Activated effector memory CD4-positive, alpha-beta T cell treated with anti-CD3 and anti-CD28 coated beads, Interleukin-2, amount 50 U/mL, for 16 hours (primary cell): ENCODE measurements around the gene OR52A5.
"Not testable (repeated sequence)": the region's sequence is repeated elsewhere in the genome, so short reads cannot be mapped to it uniquely, and the experiment has no call there.

Source experiments
- DNase-seq: peaks from one replicate; pipeline ENCODE4 v3.0.0-alpha.2; 2020

OR52A5 gene

DNA sequence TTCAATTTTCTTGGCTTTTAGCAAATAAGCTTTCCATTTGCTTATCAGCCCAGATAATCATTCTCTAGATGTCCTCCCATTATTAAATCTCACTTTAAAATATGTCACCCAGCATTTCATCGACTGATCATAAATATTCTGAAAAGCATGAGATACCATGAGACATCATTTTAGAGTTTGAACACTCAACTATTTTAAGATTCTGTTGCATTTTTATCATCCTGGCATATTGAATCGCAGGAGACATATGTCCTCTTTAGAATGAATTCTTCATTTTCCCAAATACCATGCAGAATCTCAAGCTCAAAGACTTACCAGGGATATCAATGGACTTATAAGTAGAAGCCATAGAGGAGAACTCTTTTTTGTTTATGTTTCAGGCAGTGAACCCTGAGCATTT, at the start of gene OR52A5:
Gene OR52A5 (minus strand): TSS at position 361 of the 400 bp plus-strand sequence. CDS start 5,714 bp downstream, outside the sequence.
- DNase-seq = no peak

DNA sequence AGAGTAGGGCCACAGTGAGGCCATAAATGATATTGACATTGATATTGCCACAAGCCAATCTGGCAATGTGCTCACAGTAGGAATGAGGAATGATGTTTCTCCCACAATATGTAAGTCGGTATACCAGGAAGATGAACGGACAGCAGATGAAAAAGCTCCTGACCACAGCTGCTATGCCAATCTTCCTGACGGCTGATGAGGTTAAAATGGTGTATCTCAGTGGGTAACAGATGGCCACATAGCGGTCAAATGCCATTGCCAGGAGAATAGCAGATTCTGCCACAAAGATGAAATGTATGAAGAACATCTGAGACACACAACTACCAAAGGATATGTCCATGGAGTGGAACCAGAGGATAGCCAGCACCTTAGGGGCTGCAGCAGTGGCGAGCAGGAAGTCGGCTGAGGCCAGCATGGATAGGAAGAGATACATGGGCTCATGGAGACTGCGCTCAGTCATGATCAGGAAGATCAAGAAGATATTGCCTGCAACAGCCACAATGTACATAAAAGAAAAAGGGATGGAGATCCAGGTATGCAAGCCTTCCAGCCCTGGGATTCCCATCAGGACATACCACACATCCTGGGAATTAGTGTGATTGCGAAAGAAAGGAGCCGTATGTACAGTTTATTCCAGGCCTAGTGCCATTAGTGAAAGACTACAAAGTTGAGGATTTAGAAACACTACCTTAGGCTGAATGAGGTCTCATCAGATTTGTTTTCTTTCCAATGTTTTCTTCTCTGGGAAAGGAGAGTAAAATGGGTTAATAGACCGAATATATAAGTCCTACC, 40.1 kb upstream of the OR52A5 start:
- DNase-seq = no peak

DNA sequence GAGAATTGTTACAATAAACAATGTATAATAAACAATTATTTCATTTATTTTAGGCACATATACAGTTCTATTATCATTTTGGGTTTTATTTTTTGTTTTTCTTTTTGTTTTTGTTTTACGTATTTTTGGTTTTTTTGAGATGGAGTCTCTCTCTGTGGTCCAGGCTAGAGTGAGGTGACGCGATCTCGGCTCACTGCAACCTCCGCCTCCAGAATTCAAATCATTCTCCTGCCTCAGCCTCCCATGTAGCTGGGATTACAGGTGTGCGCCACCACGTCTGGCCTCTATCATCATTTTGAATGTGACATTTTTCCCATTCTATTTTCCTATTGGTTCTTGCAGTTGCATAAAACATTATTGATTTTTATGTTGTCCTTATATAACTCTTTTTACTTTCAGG, 36.8 kb upstream of the OR52A5 start:
- DNase-seq = no peak

DNA sequence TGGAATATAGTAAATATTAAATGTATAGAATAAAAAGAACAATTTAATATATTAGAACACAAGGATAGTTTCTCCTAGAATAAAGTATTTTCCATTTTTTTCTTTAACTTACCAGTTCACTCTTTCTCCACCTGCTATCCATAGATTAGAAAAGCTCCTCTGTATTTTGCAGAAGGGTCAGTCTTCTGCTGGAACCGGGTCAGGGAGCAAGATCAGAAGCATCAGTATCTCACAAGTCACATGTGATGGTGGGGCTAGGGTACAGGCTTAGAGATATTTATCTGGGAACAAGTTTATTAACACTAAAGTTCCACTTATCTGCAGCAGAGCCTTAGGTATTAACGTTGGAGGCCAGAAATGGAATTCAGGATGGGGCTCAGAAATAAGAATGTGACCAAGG, 33.7 kb upstream of the OR52A5 start:
- DNase-seq = no peak

DNA sequence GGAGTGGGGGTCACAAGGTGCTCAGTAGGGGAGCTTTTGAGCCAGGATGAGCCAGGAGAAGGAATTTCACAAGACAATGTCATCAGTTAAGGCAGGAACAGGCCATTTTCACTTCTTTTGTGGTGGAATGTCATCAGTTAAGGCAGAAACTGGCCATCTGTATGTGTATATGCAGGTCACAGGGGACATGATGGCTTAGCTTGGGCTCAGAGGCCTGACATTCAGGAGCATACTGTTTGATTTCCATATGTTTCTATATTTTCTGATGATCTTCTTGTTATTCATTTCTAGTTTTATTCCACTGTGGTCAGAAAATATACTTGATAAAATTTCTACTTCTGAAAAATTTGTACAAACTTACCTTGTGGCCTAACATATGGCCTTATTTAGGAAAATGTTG, 27.7 kb upstream of the OR52A5 start:
- not testable (repeated sequence) for DNase-seq

DNA sequence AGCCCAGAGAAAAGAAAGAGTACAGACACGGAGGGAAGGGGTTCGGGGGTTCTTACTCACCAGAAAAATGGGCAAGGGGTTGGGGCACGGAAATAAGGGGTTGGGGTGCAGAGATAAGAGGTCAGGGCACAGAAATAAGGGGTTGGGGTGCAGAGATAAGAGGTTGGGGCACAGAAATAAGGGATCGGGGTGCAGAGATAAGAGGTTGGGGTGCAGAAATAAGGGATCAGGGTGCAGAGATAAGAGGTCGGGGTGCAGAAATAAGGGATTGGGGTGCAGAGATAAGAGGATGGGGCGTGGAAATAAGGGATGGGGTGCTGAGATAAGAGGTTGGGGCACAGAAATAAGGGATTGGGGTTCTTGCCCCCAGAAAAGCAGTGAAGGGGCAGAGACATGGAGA, 26.7 kb upstream of the OR52A5 start:
- DNase-seq = not testable (repeated sequence)

DNA sequence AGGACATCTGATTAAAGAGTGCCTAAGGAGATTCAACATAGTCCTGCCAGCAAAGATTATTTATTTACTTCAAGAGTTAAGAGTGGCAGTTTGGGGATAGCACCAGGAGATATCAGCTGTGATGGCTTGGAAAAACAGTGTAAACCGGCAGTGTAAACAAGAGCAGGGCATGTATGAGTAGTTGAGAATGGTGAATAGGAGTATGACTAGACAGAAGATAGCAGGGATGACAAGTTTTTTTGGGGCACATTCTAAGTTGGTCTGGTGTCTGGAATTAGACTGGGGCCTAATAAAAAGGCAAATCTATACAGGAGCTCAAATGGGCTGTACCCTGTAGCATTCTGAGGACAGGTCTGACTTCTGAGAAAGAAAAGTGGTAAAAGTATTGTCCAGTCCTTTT, 22.9 kb upstream of the OR52A5 start:
- not testable (repeated sequence) for DNase-seq

DNA sequence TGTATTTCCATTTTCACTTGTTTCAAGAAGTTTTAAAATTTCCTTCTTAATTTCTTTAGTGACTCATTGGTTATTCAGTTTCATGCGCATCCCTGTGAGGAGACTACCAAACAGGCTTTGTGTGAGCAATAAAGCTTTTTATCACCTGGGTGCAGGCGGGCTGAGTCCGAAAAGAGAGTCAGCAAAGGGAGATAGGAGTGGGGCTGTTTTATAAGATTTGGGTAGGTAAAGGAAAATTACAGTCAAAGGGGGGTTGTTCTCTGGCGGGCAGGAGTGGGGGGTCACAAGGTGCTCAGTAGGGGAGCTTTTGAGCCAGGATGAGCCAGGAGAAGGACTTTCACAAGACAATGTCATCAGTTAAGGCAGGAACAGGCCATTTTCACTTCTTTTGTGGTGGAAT, 22.1 kb upstream of the OR52A5 start:
- not testable (repeated sequence) for DNase-seq

DNA sequence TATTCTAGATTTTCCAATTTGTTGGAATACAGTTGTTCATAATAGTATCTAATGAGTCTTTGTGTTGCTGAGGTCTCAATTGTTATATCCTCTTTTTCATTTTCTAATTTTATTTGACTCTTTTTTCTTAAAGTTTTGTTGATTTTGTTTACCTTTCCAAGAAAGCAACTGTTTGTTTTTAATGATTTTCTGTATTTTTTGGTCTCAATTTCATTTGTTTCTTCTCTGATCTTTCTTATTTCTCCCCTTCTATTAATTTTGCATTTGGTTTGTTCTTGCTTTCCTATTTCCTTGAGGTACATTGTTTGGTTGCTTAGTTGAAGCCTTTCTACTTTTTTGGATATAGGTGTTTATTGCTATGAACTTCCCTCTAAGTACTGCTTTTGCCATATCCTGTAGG, 21.6 kb upstream of the OR52A5 start:
- no peak for DNase-seq

DNA sequence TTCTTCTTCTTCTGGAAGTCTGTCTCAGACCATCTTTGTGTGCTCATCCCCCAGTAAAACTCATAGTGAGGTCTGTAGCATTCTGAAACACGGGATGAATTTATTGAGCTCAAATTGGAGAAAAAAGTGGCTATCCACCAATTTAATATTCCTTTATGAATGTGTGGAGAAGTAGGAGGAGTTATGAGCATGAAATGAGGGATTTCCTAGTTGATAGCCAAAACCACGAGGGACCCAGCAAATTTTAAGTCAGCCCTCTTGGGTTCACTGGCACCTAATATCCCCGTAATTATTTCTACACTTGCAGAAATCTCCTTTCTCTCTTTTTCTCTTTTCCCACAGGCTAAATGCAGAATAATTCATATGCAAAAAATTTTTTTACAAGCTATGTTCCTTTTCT, 16.5 kb upstream of the OR52A5 start, which contains the start of gene OR52A1:
Gene OR52A1 (minus strand): TSS at position 101 of the 400 bp plus-strand sequence. CDS start 2,388 bp downstream, outside the sequence.
- no peak for DNase-seq

DNA sequence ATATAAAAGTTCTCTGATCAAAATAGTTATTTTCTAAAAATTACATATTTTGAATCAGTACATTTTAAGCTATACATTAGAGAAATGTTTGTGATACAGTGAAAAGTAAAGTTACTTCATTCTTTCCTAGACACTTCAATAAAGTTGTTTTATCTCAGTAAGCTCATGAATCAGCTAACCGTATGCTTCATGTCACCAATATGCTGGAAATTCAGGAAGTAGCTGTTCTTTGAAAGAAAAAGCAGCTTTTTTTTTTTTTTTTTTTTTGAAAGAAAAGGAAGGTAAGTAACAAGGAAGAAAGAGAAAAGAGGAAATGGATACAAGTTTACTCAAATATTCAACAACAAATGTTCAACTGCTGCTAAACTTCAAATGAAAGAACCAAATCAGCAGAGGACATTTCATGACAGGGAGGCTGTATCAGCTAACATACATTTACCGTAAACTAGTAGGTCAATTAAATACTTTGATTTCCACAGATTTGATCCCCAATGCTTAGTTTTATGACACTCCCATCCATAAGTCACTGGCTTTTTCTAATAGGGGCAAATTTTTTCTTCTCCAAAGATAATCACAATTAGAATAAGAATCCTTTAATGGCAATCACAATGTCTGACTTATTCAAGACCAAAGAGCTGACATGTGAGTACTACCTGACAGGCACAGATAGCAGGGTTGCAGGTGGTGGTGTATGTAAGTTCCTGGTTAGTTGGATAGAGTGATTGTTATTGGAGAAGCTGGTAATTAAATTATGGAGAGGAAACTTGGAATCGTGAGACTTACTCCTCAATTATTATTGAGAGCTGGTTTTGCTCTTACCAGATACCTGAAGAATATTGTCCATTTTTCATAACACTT, 15.6 kb upstream of the OR52A5 start:
- DNase-seq = no peak

DNA sequence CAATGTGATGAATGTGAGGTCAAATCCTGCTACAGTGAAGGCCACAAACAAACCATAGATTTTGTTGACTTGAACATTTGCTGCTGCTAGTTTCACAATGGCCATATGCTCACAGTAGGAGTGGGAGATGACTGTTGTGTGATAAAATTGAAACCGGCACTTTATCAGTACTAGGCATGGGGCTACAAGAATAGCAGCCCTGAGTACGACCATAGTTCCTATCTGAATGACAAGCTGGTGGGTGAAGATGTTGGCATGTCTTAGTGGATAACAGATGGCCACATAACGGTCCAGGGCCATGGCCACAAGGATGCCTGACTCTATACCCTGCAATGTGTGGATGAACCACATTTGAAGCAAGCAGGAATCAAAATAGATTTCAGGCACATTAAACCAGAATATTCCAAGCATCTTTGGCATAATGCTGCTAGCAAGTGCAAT, 13.6 kb upstream of the OR52A5 start:
- DNase-seq = no peak

DNA sequence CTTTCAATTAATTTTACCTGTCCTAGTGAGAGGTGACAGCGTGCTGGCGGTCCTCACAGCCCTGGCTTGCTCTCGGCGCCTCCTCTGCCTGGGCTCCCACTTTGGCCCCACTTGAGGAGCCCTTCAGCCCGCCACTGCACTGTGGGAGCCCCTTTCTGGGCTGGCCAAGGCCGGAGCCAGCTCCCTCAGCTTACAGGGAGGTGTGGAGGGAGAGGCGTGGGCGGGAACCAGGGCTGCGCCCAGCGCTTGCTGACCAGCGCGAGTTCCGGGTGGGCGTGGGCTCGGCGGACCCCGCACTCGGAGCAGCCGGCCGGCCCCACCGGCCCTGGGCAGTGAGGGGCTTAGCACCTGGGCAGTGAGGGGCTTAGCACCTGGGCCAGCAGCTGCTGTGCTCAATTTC, 6.0 kb upstream of the OR52A5 start:
- DNase-seq = not testable (repeated sequence)

DNA sequence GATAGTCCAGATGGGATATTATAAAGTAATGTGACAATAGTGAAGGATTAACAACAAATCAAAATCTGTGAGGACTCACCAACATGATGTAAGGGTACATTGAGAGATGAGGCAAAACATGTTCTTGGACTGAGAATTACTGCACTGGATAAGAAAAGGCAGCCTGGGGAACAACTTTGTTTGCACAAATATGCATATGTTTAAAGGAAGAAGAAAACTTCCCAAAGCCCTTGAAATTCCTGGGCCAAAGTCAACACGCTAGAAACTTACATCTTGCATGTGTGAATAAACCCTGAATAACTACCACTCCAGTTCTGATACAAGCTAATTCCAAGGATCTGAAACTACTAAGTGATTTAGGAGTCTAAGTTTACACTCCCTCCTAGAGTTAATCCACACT, 1.1 kb downstream of the OR52A5 start:
- DNase-seq = no peak

DNA sequence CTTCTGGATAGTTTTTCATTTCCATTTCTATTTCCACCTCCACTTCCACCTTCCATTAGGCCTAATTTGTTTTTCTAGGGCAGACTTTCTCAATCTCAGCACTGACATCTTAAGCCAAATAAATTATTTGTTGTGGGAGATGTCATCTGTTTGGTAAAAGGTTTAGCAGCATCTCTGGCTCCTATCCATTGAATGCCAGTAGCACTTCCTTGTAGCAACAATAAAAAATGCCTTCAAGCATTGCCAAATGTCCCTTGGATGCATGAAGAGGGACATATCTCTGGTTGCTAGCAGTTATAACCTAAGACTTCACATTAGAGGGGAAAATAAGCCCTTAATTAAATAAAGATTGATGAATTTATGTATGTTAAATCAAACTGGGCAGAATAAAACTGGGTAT, 1.9 kb downstream of the OR52A5 start:
- DNase-seq = no peak

DNA sequence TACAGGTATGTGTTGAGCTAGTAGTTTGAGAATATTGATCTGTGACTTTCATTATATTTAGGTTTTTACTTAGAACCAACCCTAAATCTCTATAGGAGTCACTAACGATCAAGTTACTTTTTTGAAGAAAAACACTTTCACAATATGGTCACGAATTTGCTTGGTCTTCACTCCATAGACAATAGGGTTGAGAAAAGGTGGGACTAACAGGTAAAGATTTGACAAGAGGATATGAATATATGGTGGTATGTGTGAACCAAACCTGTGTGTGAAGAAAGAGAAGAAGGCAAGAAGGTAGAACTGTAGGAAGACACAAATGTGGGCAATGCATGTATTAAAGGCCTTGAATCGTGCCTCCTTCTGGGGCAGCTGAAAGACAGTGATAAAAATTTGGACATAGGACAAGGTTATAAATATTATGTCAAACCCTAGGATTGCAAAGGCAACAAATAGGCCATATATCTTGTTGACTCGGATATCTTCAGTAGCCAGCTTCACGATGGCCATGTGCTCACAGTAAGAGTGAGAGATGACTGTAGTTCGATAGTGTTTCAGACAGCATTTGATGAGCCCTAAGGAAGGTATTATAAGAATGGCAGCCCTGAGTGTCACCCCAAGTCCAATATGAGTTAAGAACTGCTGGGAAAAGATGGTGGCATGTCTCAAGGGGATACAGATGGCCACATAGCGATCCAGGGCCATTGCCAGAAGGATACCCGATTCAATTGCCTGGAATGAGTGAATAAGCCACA, 6.4 kb downstream of the OR52A5 start:
- no peak for DNase-seq

DNA sequence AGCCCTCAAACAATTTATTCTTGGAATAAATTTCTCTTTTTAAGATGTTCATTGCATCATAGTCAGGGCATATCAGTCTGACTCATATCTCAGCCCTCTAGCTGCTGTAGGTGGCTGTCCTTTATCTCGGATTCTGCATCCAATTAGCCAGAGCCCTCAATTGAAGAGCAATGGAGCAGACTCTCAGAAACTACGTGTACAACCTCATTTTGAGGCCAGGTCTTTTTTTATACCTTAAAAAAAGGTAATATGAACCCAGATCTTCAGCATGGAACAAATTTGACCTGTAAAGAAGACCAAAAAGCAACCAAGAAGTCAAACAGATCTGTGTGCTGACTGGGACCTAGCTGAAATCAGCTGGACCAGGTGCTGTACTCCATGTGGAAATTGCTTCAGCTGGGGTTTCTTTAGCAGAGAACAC, 8.7 kb downstream of the OR52A5 start:
- DNase-seq = no peak

DNA sequence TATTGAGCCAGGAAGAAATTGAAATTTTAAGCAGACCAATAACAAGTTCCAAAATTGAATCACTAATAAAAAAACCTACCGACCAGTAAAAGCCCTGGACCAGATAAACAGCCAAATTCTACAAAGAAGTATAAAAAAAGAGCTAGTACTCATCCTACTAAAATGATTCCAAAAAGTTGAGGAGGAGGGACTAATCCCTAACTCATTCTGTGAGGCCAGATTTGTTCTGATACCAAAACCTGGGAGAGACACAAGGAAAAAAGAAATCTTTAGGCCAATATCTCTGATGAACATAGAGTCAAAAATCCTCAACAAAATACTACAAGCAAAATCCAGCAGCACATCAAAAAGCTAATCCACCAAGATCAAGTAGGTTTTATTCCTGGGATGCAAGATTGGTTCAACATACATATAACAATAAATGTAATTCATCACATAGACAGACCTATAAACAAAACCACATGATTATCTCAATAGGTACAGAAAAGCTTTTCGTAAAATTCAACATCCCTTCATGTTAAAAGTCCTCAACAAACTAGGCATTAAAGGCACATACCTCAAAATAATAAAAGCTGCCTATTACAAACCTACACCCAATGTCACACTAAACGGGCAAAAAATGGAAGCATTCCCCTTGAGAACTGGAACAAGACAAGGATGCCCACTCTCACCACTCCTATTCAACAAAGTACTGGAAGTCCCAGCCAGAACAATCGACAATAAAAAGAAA, 13.1 kb downstream of the OR52A5 start:
- DNase-seq = no peak

DNA sequence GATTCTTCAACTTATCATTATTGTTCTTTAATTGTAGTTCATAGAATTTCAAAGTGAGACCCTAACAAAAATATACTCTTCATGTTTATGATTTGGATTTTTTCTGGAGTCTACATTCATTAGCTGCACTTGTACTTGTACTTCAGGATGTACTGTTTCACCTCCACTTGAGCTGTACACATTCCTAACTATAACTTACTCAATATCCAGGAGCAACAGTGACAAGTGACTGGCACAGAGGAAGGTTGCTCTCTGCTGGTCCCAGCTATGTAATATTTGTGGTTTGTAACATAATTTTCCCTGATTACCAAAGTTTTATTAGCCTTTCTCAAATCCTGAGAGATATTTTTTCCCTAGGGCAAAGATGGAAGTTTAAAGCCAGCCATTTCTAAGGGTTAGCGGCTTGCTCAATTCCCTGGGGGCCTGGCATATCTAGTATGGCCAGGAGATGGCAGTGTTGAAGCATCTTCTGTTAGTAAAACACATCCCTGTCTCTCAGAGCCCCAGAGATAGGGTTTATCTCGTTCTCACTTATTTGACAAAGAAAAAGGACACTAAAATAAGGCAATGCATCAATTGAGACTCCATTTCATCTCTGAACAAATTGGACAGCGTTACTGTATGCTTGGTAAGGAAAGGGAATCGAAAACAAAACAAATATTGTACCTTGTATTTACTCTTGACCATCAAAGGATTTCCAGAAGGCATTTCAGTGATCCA, 14.2 kb downstream of the OR52A5 start:
- peak; percentile 69 for DNase-seq

DNA sequence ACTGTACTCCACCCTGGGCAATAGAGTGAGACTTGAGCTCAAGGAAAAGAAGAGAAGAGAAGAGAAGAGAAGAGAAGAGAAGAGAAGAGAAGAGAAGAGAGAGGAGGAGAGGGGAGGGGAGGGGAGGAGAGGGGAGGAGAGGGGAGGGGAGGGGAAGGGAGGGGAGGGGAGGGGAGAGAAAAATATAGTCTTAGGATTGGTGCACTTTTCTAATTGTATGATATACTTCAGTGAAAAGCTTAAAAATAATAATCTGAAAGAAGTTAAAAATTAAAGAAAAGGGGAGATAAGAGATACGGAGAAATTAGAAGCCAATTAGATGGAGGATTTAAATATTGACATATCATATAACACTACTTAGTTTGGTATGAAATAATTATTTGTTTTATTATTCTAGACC, 19.3 kb downstream of the OR52A5 start:
- DNase-seq = no peak

DNA sequence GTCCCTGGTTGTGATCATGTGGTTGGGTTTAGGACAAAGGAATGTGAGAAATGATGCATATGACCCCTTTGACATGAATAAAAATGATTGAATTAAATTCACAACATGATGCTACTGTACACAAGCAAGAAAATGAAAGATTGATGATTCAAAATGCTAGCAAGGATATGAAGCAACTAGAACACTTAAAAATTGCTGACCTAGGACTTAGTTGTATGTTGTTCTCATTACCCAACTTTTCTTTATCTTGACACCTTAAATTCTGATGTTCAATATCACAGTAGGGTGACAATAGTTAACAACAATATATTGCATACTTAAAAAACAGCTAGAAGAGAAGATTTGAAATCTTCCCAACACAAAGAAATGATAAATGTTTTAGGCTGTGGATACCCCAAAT, 20.6 kb downstream of the OR52A5 start:
- DNase-seq = no peak

DNA sequence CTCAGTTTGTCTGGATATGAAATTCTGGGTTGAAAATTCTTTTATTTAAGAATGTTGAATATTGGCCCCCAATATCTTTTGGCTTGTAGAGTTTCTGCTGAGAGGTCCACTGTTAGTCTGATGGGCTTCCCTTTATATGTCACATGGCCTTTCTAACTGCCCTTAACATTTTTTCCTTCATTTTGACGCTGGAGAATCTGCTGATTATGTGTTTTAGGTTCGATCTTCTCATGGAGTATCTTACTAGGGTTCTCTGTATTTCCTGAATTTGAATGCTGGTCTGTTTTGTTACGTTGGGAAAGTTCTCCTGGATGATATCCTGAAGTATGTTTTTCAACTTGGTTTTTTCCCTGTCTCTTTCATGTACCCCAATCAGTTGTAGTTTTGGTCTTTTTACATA, 22.8 kb downstream of the OR52A5 start:
- no peak for DNase-seq
